ENCODE data around the gene TTLL13.

TTLL13 gene, protein sequence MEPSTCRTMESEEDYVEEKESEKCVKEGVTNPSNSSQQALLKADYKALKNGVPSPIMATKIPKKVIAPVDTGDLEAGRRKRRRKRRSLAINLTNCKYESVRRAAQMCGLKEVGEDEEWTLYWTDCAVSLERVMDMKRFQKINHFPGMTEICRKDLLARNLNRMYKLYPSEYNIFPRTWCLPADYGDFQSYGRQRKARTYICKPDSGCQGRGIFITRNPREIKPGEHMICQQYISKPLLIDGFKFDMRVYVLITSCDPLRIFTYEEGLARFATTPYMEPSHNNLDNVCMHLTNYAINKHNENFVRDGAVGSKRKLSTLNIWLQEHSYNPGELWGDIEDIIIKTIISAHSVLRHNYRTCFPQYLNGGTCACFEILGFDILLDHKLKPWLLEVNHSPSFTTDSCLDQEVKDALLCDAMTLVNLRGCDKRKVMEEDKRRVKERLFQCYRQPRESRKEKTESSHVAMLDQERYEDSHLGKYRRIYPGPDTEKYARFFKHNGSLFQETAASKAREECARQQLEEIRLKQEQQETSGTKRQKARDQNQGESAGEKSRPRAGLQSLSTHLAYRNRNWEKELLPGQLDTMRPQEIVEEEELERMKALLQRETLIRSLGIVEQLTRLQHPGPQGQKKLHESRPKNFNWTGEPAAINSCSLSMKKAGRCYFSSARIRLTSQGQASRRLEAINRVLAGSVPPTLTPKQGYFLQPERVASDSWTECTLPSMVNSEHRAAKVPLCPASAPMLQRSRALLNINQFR

GRCh38 chr15:90249203-90249863 is at the start of gene TTLL13:
Gene TTLL13 (plus strand): TSS chr15:90249556. CDS start chr15:90250631, 1,075 bp downstream.
- peak within 1 kb of the TSS; percentile 48; the same call in 1 of the 2 replicates for H3K4me3 ChIP-seq (ENCODE audit: low read length)
- no peak for TF ChIP-seq ZNF274 (IDR thresholded peaks at IDR 0.05; ENCODE audit: low read depth, low read length)

DNA sequence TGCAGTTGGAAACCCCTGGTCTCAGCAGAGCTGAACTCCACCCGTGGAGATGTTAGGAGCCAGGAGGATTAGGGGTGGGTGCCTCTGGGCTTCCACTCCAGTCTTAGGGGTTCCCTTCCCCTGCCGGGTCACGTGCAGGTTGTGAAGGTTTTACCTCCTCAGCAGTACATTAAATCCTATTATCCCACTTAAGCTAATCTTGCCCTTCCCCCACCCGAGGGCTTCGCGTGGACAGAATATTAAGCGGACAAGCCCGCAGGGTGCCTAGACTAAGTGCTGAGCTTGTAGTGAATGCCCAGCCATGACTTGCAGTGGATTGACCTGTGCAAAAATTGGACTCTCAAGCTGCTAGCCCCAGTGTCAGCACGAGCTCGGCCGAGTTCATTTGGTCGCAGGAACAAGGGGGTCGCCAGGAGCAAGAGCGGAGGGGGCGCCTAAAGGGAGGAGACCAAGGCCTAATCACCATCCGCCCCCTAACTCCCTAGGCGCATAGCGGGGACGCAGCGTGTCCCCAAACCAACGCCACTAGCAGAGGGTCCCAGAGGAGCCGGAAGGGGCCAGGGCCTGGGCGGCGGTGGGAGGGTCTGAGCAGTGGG is 48.7 kb upstream of the TTLL13 start:
- TF ChIP-seq ZNF274 (IDR thresholded peaks at IDR 0.05; ENCODE audit: low read depth, low read length), result no peak
- H3K4me3 ChIP-seq (ENCODE audit: low read length), result peak overlapping the region; percentile 73; the same call in 1 of the 2 replicates

DNA sequence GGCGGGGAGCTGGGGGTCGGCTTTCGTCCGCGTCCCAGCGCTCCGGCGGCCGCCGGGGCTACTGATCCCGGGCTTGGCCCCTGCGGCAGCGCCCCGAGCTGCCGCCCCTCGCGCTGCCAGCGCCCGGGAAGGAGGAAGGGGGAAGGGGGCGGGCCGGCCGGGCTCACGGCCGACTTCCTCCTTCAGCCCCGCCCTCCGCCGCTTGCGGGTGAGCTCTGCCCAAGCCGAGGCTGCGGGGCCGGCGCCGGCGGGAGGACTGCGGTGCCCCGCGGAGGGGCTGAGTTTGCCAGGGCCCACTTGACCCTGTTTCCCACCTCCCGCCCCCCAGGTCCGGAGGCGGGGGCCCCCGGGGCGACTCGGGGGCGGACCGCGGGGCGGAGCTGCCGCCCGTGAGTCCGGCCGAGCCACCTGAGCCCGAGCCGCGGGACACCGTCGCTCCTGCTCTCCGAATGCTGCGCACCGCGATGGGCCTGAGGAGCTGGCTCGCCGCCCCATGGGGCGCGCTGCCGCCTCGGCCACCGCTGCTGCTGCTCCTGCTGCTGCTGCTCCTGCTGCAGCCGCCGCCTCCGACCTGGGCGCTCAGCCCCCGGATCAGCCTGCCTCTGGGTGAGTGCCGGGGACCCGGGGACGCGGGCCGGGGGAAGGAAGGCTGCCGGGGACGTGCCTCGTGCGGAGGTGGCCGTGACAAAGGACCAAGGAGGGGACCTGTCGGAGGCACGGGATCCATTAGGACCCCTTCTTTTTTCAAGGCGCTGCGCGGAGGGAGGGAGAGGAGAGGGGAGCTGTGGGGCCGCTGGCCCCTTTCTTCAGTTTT is 48.0 kb upstream of the TTLL13 start, which contains the start of gene SEMA4B:
Gene SEMA4B (plus strand): TSS at position 201 of the 814 bp plus-strand sequence. CDS start 249 bp downstream, at position 450.
- TF ChIP-seq ZNF274 (IDR thresholded peaks at IDR 0.05; ENCODE audit: low read depth, low read length), result no peak
- H3K4me3 ChIP-seq (ENCODE audit: low read length), result peak within 1 kb of the TSS; percentile 73

GRCh38 chr15:90201944-90202375 is 47.4 kb upstream of the TTLL13 start:
- peak overlapping the region; percentile 73 for H3K4me3 ChIP-seq (ENCODE audit: low read length)
- TF ChIP-seq ZNF274 (IDR thresholded peaks at IDR 0.05; ENCODE audit: low read depth, low read length), result no peak

DNA sequence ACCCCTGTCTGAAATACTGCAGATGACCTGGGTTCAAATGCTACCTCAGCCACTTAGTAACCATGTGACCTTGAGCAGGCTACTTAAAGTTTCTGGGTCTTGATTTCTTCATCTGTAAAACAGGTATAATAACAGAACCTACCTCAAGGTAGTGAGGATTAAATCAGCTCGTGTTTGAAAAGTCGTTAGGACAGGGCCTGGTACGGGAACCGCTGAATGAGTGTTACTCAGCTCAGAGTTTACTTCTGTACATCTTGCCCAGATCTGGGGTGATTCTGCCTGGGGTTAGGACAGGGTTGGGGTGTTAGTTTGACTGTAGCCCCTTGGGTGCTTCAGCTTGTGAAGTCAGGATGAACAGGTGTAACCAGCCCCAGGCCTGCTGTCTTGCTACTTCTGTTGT is 46.4 kb upstream of the TTLL13 start:
- no peak for TF ChIP-seq ZNF274 (IDR thresholded peaks at IDR 0.05; ENCODE audit: low read depth, low read length)
- no peak overlapping the region for H3K4me3 ChIP-seq (ENCODE audit: low read length)

DNA sequence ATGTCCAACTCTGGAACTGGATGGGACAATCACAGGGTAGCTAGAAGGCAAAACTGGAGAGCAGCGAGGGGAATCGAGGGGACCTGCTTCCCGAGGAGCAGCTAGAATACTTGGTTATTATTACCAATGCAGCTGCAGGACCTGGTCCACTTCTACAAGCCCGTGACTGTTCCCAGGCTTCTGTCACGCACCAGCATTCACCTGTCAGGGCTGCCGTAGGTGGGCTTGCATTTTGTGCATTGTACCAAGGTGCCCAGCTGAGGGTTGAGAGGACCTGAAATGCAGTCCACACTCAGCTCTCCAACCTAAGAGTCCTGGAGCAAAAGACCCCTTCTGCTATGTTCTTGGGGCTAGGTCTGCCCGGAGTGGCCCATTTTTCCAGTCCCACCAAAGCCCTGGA is 45.9 kb upstream of the TTLL13 start:
- TF ChIP-seq ZNF274 (IDR thresholded peaks at IDR 0.05; ENCODE audit: low read depth, low read length), result no peak
- no peak overlapping the region for H3K4me3 ChIP-seq (ENCODE audit: low read length)

DNA sequence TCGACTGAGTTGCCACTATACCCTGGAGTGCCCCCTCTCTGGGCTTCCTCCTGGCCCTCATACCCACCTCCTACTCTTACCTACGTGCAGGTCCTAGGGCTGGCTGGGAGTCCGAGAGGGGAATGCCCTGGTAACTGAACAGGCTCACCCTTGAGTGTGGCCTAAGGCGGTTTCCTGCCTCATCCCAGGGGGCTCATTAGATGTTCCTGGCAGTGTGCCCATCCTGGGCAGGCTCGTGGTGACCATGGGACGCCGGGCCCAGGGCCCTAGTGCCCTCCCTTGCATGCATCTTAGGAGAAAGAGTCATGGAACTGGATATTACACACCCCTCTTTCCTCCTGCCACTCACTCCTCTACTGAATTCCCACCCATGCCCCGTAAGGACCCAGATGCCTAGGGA is 45.4 kb upstream of the TTLL13 start:
- H3K4me3 ChIP-seq (ENCODE audit: low read length), result no peak overlapping the region
- TF ChIP-seq ZNF274 (IDR thresholded peaks at IDR 0.05; ENCODE audit: low read depth, low read length), result no peak

GRCh38 chr15:90205050-90205848 is 44.1 kb upstream of the TTLL13 start:
- no peak for TF ChIP-seq ZNF274 (IDR thresholded peaks at IDR 0.05; ENCODE audit: low read depth, low read length)
- H3K4me3 ChIP-seq (ENCODE audit: low read length), result no peak overlapping the region

DNA sequence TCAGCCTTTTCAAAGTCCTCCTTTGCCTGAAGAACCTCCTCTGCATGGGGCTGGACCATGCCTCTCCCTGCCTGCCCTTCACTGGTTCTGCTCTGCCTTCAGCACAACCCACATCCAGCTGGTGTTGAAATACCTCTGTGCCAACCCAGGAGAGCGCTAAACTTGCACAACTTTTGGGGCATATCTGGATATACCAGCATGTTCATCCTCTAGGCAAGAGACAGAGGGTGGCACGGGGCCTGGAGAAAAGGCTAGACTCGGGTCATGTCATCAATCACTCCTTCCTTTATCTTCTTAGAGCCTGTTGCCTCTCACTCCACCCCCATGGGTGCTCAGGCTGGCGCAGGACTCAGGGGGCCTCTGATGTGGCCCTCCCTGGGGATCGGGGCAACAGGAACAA is 43.5 kb upstream of the TTLL13 start:
- no peak for TF ChIP-seq ZNF274 (IDR thresholded peaks at IDR 0.05; ENCODE audit: low read depth, low read length)
- no peak overlapping the region for H3K4me3 ChIP-seq (ENCODE audit: low read length)

DNA sequence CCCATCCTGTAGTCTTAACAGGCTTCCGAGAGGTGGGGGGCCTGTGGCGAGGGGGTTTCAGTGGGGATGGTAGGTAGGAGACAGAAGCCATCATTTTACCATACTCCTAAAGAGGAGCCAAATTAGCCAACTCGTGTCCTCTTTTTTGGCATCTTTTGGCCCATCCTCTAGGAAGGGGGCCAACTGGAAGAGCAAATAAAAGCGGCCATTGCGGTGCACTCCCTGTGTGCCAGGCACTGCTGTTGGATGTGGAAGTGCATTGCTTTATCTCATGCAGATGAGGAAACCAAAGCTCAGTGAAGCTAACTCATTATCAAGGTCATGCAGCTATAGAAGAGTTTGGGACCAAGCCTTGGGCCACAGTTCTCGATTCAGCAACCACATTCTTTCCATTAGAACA is 42.1 kb upstream of the TTLL13 start:
- H3K4me3 ChIP-seq (ENCODE audit: low read length), result no peak overlapping the region
- TF ChIP-seq ZNF274 (IDR thresholded peaks at IDR 0.05; ENCODE audit: low read depth, low read length), result no peak

DNA sequence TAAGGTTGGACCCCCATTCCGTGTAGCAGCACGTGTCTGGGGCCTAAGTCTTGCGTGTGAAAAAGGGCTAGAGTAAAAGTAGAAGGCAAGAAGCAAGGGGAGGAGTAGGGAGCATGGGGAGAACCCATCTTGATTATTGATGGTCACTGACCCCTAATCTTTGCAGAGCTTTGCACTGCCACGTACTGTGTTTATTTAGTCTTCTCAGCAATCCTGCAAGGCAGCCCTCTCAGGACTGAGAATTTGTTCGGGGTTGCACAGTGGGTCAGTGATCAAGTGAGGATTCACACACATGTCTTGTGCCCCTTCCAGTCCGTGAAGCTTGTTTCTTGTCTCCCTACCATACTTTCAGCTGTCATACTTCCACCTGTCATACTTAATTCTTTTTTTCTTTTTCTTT is 41.0 kb upstream of the TTLL13 start:
- TF ChIP-seq ZNF274 (IDR thresholded peaks at IDR 0.05; ENCODE audit: low read depth, low read length), result no peak
- no peak overlapping the region for H3K4me3 ChIP-seq (ENCODE audit: low read length)

GRCh38 chr15:90209591-90209990 is 39.8 kb upstream of the TTLL13 start:
- H3K4me3 ChIP-seq (ENCODE audit: low read length), result no peak overlapping the region
- TF ChIP-seq ZNF274 (IDR thresholded peaks at IDR 0.05; ENCODE audit: low read depth, low read length), result no peak

All from GM08714 (cell line).